Large intestine (tissue), 3 donors: ENCODE results near the gene CFAP221. TPM values are rescaled to one million over a fixed set of nuclear protein-coding genes. Genes with fewer than 3 reads are reported as not detected.
A peak's percentile ranks its signal among the peaks of the same experiment; 100 is the strongest.

Source experiments
- DNase-seq, 2 donors: peaks; one replicate each; pipeline versions ENCODE4 v3.0.0 to v3.0.0-alpha.2; 2013
- H3K27ac ChIP-seq: one replicate; pipeline ENCODE4 v1.5.1; 2013; ENCODE audit warnings: low read length
- H3K27me3 ChIP-seq: 2 replicates; pipeline ENCODE4 v1.6.1; 2013; ENCODE audit warnings: low read length; ENCODE audit not compliant: control insufficient read depth, insufficient read depth
- H3K36me3 ChIP-seq: 2 replicates; pipeline ENCODE4 v1.6.1; 2013; ENCODE audit warnings: low read length; ENCODE audit not compliant: control insufficient read depth, insufficient read depth
- H3K4me1 ChIP-seq: one replicate; pipeline ENCODE4 v1.6.1; 2013; ENCODE audit warnings: low read length; ENCODE audit not compliant: control insufficient read depth, insufficient read depth
- H3K4me3 ChIP-seq: one replicate; pipeline ENCODE4 v1.5.1; 2013; ENCODE audit warnings: low read length
- H3K9me3 ChIP-seq: one replicate; pipeline ENCODE4 v1.6.1; 2013; ENCODE audit warnings: mild to moderate bottlenecking, low read depth, low read length, moderate library complexity; ENCODE audit not compliant: control insufficient read depth
- WGBS: methylation state at CpG from one replicate; pipeline ENCODE4 v1.1.5; 2013; ENCODE audit warnings: low lambda C conversion rate; ENCODE audit not compliant: insufficient coverage; 5-methylcytosine and 5-hydroxymethylcytosine counted together
- polyA plus RNA-seq: library from polyadenylated mRNA; unstranded; fragments of 120-200 nt; gene quantifications from one replicate; pipeline ENCODE4 v1.2.1, GENCODE V29; 2013

Gene CFAP221
- polyA plus RNA-seq, 1 donor = 28.5 TPM

DNA sequence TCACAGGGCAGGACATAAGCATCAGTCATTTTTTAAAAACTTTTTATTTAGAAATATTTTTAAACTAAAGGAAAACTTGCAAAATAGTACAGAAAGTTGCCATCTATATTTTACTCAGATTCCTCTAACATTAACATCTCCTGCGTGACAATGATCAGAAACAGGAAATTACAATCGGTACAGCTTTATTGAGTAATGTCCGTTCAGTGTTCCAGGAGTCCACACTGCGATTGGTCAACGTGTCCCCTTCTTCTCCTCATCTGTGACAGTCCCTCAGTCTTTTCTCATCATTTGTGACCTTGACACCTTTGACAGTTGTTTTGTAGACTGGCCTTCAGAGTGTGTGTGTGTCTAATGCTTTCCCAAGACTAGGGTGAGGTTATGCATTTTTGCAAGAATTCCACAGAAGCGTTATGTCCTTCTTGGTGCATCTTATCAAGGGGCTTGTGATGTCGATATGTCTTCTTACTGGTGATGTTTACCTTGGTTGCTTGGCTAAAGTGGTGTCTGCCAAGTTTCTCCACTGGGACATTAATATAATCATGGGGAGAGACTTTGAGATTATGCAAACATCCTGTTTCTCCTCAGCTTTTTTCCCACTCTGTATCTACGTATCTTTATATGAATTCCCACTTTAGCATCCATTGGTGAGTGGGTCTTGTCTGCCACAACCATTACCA is 113.4 kb downstream of the CFAP221 start:
- Histone ChIP-seq H3K4me3 (no peak overlapping the region), H3K27me3 (no peaks in the 10 kb centered on the region), H3K4me1 (no peaks in the 10 kb centered on the region), H3K9me3 (no peaks in the 10 kb centered on the region), H3K27ac (no peak overlapping the region), H3K36me3 (peaks cover 4% of the 10 kb centered on the region)
- WGBS = 56% methylated on average over 1 of the region's 8 CpGs
- no peak for DNase-seq

GRCh38 chr2:119659601-119660342 is 115.5 kb downstream of the CFAP221 start:
- H3K36me3 ChIP-seq = peaks cover 4% of the 10 kb centered on the region
- peak in 1 of 2 donors; percentile 15 for DNase-seq
- H3K9me3 ChIP-seq = no peaks in the 10 kb centered on the region
- 100% methylated on average over 1 of the region's 8 CpGs for WGBS
- no peaks in the 10 kb centered on the region for H3K4me1 ChIP-seq
- no peak overlapping the region for H3K4me3 ChIP-seq
- no peaks in the 10 kb centered on the region for H3K27me3 ChIP-seq
- H3K27ac ChIP-seq = no peak overlapping the region

DNA sequence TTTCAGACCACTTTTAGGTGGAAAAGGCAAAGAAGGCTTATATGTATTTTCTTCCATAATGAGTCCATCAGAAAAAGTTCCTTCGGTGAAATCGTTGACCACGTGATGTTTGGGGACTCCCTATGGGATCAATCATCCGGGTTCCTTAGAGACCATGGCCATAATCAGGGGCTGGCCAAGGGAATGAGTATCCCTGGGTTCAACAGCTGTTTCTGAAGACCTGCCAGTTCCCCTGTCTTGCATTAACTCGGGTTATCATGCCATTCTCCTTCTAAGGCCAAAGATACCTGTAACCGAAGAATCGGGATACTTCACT is 116.1 kb downstream of the CFAP221 start:
- H3K4me1 ChIP-seq = no peaks in the 10 kb centered on the region
- no peak for DNase-seq
- H3K9me3 ChIP-seq = no peaks in the 10 kb centered on the region
- H3K27me3 ChIP-seq = no peaks in the 10 kb centered on the region
- H3K27ac ChIP-seq = no peak overlapping the region
- WGBS = no CpG with 5 or more reads among the region's 7 CpGs
- H3K36me3 ChIP-seq = peaks cover 4% of the 10 kb centered on the region
- H3K4me3 ChIP-seq = no peak overlapping the region

DNA sequence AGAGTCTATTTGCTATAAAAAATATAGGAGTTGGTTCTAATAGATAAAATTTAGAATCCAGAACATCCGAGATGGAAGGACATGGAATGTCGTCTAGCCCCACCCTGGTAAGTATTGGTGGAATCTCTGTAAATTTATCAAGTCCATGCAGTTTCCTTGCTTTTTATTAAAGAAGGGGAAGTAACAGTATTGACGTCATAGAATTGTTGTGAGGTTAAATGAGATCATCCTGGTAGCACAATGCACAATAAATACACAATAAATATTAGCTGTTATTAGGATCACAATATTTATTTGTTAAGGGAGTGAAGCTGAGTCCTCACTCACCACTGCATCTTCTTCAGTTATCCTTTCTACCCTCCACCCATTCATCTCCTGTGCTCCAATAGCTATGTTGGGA is 118.0 kb downstream of the CFAP221 start:
- Histone ChIP-seq H3K4me1 (no peaks in the 10 kb centered on the region), H3K36me3 (no peaks in the 10 kb centered on the region), H3K27ac (no peak overlapping the region), H3K9me3 (no peaks in the 10 kb centered on the region), H3K4me3 (no peak overlapping the region), H3K27me3 (no peaks in the 10 kb centered on the region)
- WGBS = 100% methylated on average over 2 of the region's 3 CpGs
- no peak for DNase-seq

GRCh38 chr2:119668546-119668945 is 124.3 kb downstream of the CFAP221 start:
- H3K4me3 ChIP-seq = no peak overlapping the region
- WGBS = no CpG with 5 or more reads among the region's 2 CpGs
- no peak for DNase-seq
- no peak overlapping the region for H3K27ac ChIP-seq
- no peaks in the 10 kb centered on the region for H3K4me1 ChIP-seq
- H3K9me3 ChIP-seq = no peaks in the 10 kb centered on the region
- H3K27me3 ChIP-seq = no peaks in the 10 kb centered on the region
- H3K36me3 ChIP-seq = no peaks in the 10 kb centered on the region

GRCh38 chr2:119671016-119671415 is 126.8 kb downstream of the CFAP221 start:
- H3K27me3 ChIP-seq = no peaks in the 10 kb centered on the region
- DNase-seq = peak in 1 of 2 donors; percentile 50
- no peaks in the 10 kb centered on the region for H3K36me3 ChIP-seq
- no CpG with 5 or more reads among the region's 2 CpGs for WGBS
- no peak overlapping the region for H3K27ac ChIP-seq
- no peaks in the 10 kb centered on the region for H3K4me1 ChIP-seq
- H3K4me3 ChIP-seq = no peak overlapping the region
- H3K9me3 ChIP-seq = no peaks in the 10 kb centered on the region

DNA sequence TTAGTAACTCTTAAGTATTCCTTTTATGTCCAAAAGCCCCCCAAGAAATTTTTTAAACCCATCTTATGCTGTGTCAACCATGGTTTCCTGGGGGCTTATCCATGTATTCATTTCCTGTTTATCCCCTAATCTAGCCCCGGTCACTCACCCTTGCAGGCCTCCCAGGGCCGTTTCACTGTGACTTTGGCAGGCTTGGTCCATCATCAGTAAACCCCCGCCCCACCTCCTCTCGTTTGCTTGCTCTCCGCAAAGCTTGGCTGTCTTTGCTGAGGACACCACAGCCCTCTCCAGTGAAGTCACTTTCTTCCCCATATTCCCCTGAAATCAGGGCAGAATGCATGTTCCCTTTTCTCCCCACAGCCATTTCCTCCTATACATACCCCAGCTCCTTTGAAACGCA is 127.5 kb downstream of the CFAP221 start:
- Histone ChIP-seq H3K27me3 (no peaks in the 10 kb centered on the region), H3K9me3 (no peaks in the 10 kb centered on the region), H3K4me1 (no peaks in the 10 kb centered on the region), H3K27ac (no peak overlapping the region), H3K4me3 (no peak overlapping the region), H3K36me3 (no peaks in the 10 kb centered on the region)
- no peak for DNase-seq
- WGBS = 60% methylated on average over 1 of the region's 6 CpGs

DNA sequence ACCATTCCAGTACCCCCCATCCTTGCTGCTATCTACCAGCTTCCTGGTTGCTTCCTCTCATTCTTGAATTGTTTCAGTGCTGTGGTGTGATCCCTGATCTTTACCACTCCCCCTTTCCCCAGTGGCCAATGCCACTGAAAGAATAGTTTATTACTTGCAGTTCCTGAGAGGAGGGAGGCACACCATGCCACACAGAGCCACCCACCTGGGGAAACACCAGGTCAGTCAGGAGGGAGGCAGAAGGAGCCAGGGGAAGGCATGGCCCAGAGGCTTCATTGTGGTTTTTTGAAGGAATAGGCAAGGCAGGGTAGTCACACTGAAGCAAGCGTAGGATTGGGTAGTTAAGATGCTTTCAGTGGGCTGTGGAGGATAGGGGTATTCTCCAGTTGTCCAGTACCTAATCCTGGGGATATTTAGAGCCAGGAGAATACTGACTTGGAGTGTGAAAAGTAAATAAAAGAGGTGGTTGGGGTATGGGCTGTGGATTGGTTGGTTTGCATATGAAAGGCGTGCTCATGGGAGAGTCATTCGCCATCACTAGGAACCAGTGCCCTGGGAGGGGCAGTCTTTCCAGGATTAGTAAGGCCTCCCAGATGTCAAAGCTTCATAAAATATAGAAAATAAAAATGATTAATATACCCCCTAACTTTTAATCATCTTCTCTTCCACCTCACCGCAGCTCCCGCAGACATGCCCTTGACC is 128.1 kb downstream of the CFAP221 start:
- Histone ChIP-seq H3K4me3 (no peak overlapping the region), H3K27me3 (no peaks in the 10 kb centered on the region), H3K27ac (no peak overlapping the region), H3K4me1 (no peaks in the 10 kb centered on the region), H3K36me3 (no peaks in the 10 kb centered on the region), H3K9me3 (no peaks in the 10 kb centered on the region)
- no peak for DNase-seq
- no CpG with 5 or more reads among the region's 5 CpGs for WGBS

DNA sequence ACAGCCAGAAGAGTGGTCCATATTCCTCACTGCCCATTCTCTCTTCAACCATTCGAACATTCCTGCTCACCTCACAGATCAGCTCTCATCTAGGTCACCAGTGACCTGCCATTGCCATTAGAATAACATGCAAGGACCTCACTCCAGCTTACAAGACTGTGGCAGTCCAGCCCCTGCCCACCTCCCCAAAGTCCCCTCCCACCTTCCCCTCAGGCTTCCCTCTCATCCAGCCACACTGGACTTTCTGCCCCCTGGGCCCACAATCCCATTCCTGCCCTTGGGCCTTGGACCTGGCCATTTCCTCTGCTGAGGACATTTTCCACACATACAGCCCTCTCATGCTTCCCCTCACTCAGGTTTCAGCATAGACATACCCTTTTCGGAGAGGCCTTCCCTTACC is 129.5 kb downstream of the CFAP221 start:
- Histone ChIP-seq H3K27me3 (no peaks in the 10 kb centered on the region), H3K4me1 (no peaks in the 10 kb centered on the region), H3K4me3 (no peak overlapping the region), H3K36me3 (no peaks in the 10 kb centered on the region), H3K9me3 (no peaks in the 10 kb centered on the region), H3K27ac (no peak overlapping the region)
- no peak for DNase-seq
- 100% methylated on average over 1 of the region's 2 CpGs for WGBS

GRCh38 chr2:119674711-119675500 is 130.7 kb downstream of the CFAP221 start:
- H3K36me3 ChIP-seq = no peaks in the 10 kb centered on the region
- H3K27me3 ChIP-seq = no peaks in the 10 kb centered on the region
- H3K4me3 ChIP-seq = no peak overlapping the region
- DNase-seq = no peak
- no peaks in the 10 kb centered on the region for H3K4me1 ChIP-seq
- no peak overlapping the region for H3K27ac ChIP-seq
- WGBS = no CpG with 5 or more reads among the region's 10 CpGs
- no peaks in the 10 kb centered on the region for H3K9me3 ChIP-seq
